Calu3 (cell line): ENCODE data around the gene MICAL3. TPM values are rescaled to one million over a fixed set of nuclear protein-coding genes. Genes with fewer than 3 reads are reported as not detected.

Source experiments
- BruUV-seq: library from RNA; stranded (reverse); fragments of 400-500 nt; replicated peaks from 2 replicates; lab custom pipeline; 2021; lab: Mats Ljungman, UMichigan
- CTCF ChIA-PET: fragments of 300-600 bp; sonication (Branson Sonifier 250); formaldehyde crosslinking; loops from one replicate; lab custom pipeline; 2022; ENCODE audit warnings: antibody characterized with exemption; lab: Charles Lee
- DNase-seq: peaks from one replicate; pipeline ENCODE4 v3.0.0; 2022
- H3K27ac Mint-ChIP-seq: one replicate; pipeline ENCODE4 v1.8.0; 2022; ENCODE audit warnings: mixed read lengths; ENCODE audit not compliant: unreplicated experiment
- H3K27me3 Mint-ChIP-seq: one replicate; pipeline ENCODE4 v1.8.0; 2022; ENCODE audit warnings: mixed read lengths; ENCODE audit not compliant: unreplicated experiment
- H3K36me3 Mint-ChIP-seq: one replicate; pipeline ENCODE4 v1.8.0; 2022; ENCODE audit warnings: mild to moderate bottlenecking, moderate library complexity, mixed read lengths; ENCODE audit not compliant: insufficient read depth, unreplicated experiment
- H3K4me1 Mint-ChIP-seq: one replicate; pipeline ENCODE4 v1.8.0; 2022; ENCODE audit warnings: mild to moderate bottlenecking, low read depth, mixed read lengths; ENCODE audit not compliant: unreplicated experiment
- H3K4me3 Mint-ChIP-seq: one replicate; pipeline ENCODE4 v1.8.0; 2022; ENCODE audit warnings: mild to moderate bottlenecking, low read depth, moderate library complexity, mixed read lengths; ENCODE audit not compliant: unreplicated experiment
- H3K9me3 Mint-ChIP-seq: one replicate; pipeline ENCODE4 v1.8.0; 2022; ENCODE audit warnings: low read depth, mixed read lengths; ENCODE audit not compliant: unreplicated experiment
- CTCF ChIP-seq: fragments of 200-600 bp; IDR thresholded peaks from one replicate; pipeline ENCODE4 v1.8.0; 2022; ENCODE audit warnings: antibody characterized with exemption; ENCODE audit not compliant: unreplicated experiment
- intact Hi-C: fragments of 100-400 bp; cut with micrococcal nuclease; formaldehyde crosslinking; loops from one replicate; pipeline ENCODE4 v1.10.0; 2022; ENCODE audit not compliant: unreplicated experiment
- total RNA-seq: library from RNA; stranded (reverse); gene quantifications from 2 replicates; pipeline ENCODE4 v1.2.3, GENCODE V29; 2022

The MICAL3 gene
- total RNA-seq, 1 experiment from 2014 or later = 60.6 TPM

- Mint-ChIP-seq H3K9me3 (no peaks in the 10 kb centered on the region), H3K27ac (no peak overlapping the region), H3K4me1 (peaks cover 22% of the 10 kb centered on the region), H3K36me3 (no peaks in the 10 kb centered on the region), H3K27me3 (no peaks in the 10 kb centered on the region), H3K4me3 (no peak overlapping the region)
- BruUV-seq = no TSS peak
- intact Hi-C loops = no loop called here
- DNase-seq = no peak
- no peak for TF ChIP-seq CTCF
- CTCF ChIA-PET = no interaction called here
These were observed 42.9 kb downstream of the MICAL3 start for GRCh38 chr22:17981497-17981896.

- Mint-ChIP-seq H3K36me3 (no peaks in the 10 kb centered on the region), H3K4me3 (peak overlapping the region; percentile 1), H3K27ac (no peak overlapping the region), H3K27me3 (no peaks in the 10 kb centered on the region), H3K4me1 (peaks cover 22% of the 10 kb centered on the region), H3K9me3 (no peaks in the 10 kb centered on the region)
- no TSS peak for BruUV-seq
- DNase-seq = peak; percentile 16
- intact Hi-C loops = no loop called here
- no peak for TF ChIP-seq CTCF
- CTCF ChIA-PET = interaction anchor here (1.1 kb wide), 1 partner anchor 10 kb away, joined by 3 read pairs; no protein-coding TSS in a partner anchor
These were observed 43.7 kb downstream of the MICAL3 start for GRCh38 chr22:17980638-17981051.

- Mint-ChIP-seq H3K4me1 (peaks cover 22% of the 10 kb centered on the region), H3K9me3 (no peaks in the 10 kb centered on the region), H3K36me3 (no peaks in the 10 kb centered on the region), H3K27me3 (no peaks in the 10 kb centered on the region), H3K4me3 (no peak overlapping the region), H3K27ac (no peak overlapping the region)
- TF ChIP-seq CTCF = no peak
- no TSS peak for BruUV-seq
- DNase-seq = no peak
- CTCF ChIA-PET = interaction anchor here (1.1 kb wide), 1 partner anchor 9 kb away, joined by 3 read pairs; no protein-coding TSS in a partner anchor
- intact Hi-C loops = no loop called here
These were observed 44.3 kb downstream of the MICAL3 start for GRCh38 chr22:17980015-17980590.

GRCh38 chr22:17978027-17978426, 46.3 kb downstream of the MICAL3 start:
- Mint-ChIP-seq H3K27ac (no peak overlapping the region), H3K9me3 (no peaks in the 10 kb centered on the region), H3K4me3 (no peak overlapping the region), H3K27me3 (no peaks in the 10 kb centered on the region), H3K36me3 (no peaks in the 10 kb centered on the region), H3K4me1 (peaks cover 21% of the 10 kb centered on the region)
- TF ChIP-seq CTCF = no peak
- no peak for DNase-seq
- CTCF ChIA-PET = interaction anchor here (1.1 kb wide), 1 partner anchor 30 kb away, joined by 3 read pairs; no protein-coding TSS in a partner anchor
- BruUV-seq = no TSS peak
- intact Hi-C loops = no loop called here
